K562 (cell line): ENCODE data around the gene SPRY4. TPM values are rescaled to one million over a fixed set of nuclear protein-coding genes. Genes with fewer than 3 reads are reported as not detected.

Experiments
- CXXC5 ChIP-seq: fragments of 250-450 bp; sonication (Bioruptor Pico); IDR thresholded peaks from 2 replicates; pipeline ENCODE4 v1.8.0; 2022; ENCODE audit warnings: inconsistent platforms, mild to moderate bottlenecking, moderate library complexity
- ETS2 ChIP-seq: IDR thresholded peaks from 2 replicates; pipeline ENCODE4 v1.6.1; 2016; ENCODE audit warnings: borderline replicate concordance, missing genetic modification characterization, mild to moderate bottlenecking, moderate library complexity, missing compliant biosample characterization; ENCODE audit not compliant: poor library complexity, severe bottlenecking
- PCBP2 ChIP-seq: fragments of 200-400 bp; formaldehyde crosslinking; IDR thresholded peaks from 2 replicates; pipeline ENCODE4 v1.6.1; 2018; ENCODE audit warnings: low read length, low read depth, mild to moderate bottlenecking, moderate library complexity; ENCODE audit not compliant: poor library complexity, severe bottlenecking
- SRSF7 ChIP-seq: fragments of 200-400 bp; formaldehyde crosslinking; optimal IDR thresholded peaks from 2 replicates; pipeline ENCODE3; 2017; ENCODE audit warnings: mild to moderate bottlenecking, low read depth, low read length
- TARDBP ChIP-seq: fragments of 450-650 bp; IDR thresholded peaks from 2 replicates; pipeline ENCODE4 v1.6.1; 2016
- WHSC1 ChIP-seq: IDR thresholded peaks from one replicate; pipeline ENCODE4 v1.6.1; 2012; ENCODE audit warnings: low read length, control low read depth, inconsistent platforms
- ZBED1 ChIP-seq: IDR thresholded peaks from 2 replicates; pipeline ENCODE4 v1.6.1; 2014
- ZNF41 ChIP-seq: fragments of 250-450 bp; sonication (Bioruptor Pico); conservative IDR thresholded peaks from 2 replicates; pipeline ENCODE4 v1.4.0; 2020; ENCODE audit warnings: mild to moderate bottlenecking
- ZNF444 ChIP-seq: fragments of 250-450 bp; sonication (Bioruptor Pico); IDR thresholded peaks from 2 replicates; pipeline ENCODE4 v1.4.0; 2020; ENCODE audit warnings: mild to moderate bottlenecking, moderate library complexity
- polyA plus RNA-seq, 8 experiments: library from polyadenylated mRNA; depleted of rRNA in 4 of 8; stranded (reverse) in 5 of 8; unstranded in 3 of 8; fragments of >200 nt; fragmentation: Nextera tagmentation in 2 of 8; fragmentation: Illumina TruSeq in 1 of 8; extraction: Ambion mirVana in 2 of 8; extraction: Trizol in 1 of 8; gene quantifications; 2 replicates each; pipeline versions ENCODE4 v1.2.1 to v1.2.3, GENCODE V29; 2011 to 2014; ENCODE audit warnings: inconsistent platforms in 1 of 8, missing spikeins in 1 of 8
- total RNA-seq, 7 experiments: library from RNA; depleted of rRNA in 6 of 7; stranded (reverse); fragments of >200 nt in 6 of 7; fragmentation: Illumina TruSeq in 2 of 7; extraction: Trizol in 2 of 7; gene quantifications; 2 replicates each; pipeline versions ENCODE4 v1.2.1 to v1.2.3, GENCODE V29; 2011 to 2021; ENCODE audit warnings: low replicate concordance in 1 of 7
- TF ChIP-seq, protein P1 (sequence below): fragments of 450-650 bp; conservative IDR thresholded peaks from 2 replicates; pipeline ENCODE4 v1.6.1; 2016; ENCODE audit warnings: missing genetic modification characterization, low read depth, mild to moderate bottlenecking, control low read depth, missing compliant biosample characterization
- TF ChIP-seq, protein P2 (sequence below): fragments of 250-450 bp; sonication (Bioruptor Pico); IDR thresholded peaks from 2 replicates; pipeline ENCODE4 v1.8.0; 2022; ENCODE audit warnings: moderate library complexity, mild to moderate bottlenecking, inconsistent platforms
- TF ChIP-seq, protein P3 (sequence below): fragments of 250-450 bp; sonication (Bioruptor Pico); IDR thresholded peaks from 2 replicates; pipeline ENCODE4 v1.8.0; 2021; ENCODE audit warnings: moderate library complexity, mild to moderate bottlenecking, inconsistent platforms
- TF ChIP-seq, protein P4 (sequence below): fragments of 450-650 bp; formaldehyde crosslinking; IDR thresholded peaks from 2 replicates; pipeline ENCODE4 v1.4.0; 2022; ENCODE audit warnings: mild to moderate bottlenecking, moderate library complexity
- TF ChIP-seq, protein P5 (sequence below): sonication (generic); formaldehyde crosslinking; IDR thresholded peaks from 2 replicates; pipeline ENCODE4 v1.8.0; 2022; ENCODE audit warnings: mild to moderate bottlenecking, missing genetic modification reagents

The SPRY4 gene
- total and polyA plus RNA-seq, 9 of the 15 experiments (the other 6 are each of a cell fraction or from before 2014, with no cell fraction given): 2.6 to 24.2 (median 9.5) TPM

DNA sequence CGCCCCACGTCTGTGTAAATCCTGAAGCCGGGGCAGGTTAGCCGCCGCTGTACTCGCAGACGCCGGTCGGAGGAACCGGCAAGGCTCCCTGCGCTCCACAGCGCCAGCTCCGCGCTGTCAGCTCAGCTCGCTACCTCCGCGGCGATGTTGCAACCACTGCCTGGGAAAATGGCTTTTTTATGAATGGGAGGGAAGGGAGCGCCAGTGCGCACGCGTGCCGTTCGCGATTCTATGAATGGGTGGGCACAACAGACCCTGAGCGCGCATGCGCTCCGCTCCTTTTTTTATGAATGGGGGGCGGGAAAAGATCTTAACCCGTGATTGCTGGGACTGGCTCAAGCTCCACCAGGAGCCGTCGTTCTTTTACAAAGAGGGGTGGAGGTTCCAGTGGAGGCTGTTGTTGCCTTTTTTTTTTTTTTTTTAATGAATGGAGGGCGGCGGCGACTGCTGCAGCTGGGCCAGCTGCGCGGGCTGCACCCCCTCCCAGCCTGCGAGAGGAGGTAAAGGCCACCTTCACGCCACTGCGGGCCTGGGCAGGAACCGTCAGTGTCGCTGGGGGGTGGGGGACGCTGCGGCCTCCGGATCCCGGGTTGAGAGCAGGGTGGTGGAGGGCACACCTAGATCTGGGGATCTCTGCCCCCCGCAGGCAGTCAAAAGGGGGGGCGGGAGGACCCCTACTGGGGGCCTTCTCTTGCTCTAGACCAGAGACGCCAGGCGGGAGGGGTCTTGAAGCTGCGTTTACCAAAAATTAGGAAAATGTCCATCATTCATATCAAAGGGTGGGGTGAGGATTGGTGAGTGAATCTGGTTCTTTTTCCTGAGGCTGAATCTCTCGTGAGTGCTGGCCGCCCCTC is at the start of gene SPRY4 (continued):
- TF ChIP-seq TARDBP (no peak), ZNF41 (CRISPR knock-in tag) (no peak), CXXC5 (CRISPR knock-in tag) (peak; percentile 76), WHSC1 (no peak), PCBP2 (no peak), ETS2 (tag) (no peak), ZNF444 (no peak), SRSF7 (no peak), ZBED1 (0 out of 2 replicates have a peak, but pooled peaks have one; percentile 51)
- TF ChIP-seq, protein P1, sequence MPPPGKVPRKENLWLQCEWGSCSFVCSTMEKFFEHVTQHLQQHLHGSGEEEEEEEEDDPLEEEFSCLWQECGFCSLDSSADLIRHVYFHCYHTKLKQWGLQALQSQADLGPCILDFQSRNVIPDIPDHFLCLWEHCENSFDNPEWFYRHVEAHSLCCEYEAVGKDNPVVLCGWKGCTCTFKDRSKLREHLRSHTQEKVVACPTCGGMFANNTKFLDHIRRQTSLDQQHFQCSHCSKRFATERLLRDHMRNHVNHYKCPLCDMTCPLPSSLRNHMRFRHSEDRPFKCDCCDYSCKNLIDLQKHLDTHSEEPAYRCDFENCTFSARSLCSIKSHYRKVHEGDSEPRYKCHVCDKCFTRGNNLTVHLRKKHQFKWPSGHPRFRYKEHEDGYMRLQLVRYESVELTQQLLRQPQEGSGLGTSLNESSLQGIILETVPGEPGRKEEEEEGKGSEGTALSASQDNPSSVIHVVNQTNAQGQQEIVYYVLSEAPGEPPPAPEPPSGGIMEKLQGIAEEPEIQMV (tag): no peak
- TF ChIP-seq, protein P2, sequence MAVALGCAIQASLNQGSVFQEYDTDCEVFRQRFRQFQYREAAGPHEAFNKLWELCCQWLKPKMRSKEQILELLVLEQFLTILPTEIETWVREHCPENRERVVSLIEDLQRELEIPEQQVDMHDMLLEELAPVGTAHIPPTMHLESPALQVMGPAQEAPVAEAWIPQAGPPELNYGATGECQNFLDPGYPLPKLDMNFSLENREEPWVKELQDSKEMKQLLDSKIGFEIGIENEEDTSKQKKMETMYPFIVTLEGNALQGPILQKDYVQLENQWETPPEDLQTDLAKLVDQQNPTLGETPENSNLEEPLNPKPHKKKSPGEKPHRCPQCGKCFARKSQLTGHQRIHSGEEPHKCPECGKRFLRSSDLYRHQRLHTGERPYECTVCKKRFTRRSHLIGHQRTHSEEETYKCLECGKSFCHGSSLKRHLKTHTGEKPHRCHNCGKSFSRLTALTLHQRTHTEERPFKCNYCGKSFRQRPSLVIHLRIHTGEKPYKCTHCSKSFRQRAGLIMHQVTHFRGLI (CRISPR knock-in tag): no peak
- TF ChIP-seq, protein P3, sequence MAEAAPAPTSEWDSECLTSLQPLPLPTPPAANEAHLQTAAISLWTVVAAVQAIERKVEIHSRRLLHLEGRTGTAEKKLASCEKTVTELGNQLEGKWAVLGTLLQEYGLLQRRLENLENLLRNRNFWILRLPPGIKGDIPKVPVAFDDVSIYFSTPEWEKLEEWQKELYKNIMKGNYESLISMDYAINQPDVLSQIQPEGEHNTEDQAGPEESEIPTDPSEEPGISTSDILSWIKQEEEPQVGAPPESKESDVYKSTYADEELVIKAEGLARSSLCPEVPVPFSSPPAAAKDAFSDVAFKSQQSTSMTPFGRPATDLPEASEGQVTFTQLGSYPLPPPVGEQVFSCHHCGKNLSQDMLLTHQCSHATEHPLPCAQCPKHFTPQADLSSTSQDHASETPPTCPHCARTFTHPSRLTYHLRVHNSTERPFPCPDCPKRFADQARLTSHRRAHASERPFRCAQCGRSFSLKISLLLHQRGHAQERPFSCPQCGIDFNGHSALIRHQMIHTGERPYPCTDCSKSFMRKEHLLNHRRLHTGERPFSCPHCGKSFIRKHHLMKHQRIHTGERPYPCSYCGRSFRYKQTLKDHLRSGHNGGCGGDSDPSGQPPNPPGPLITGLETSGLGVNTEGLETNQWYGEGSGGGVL: no peak
- TF ChIP-seq, protein P4, sequence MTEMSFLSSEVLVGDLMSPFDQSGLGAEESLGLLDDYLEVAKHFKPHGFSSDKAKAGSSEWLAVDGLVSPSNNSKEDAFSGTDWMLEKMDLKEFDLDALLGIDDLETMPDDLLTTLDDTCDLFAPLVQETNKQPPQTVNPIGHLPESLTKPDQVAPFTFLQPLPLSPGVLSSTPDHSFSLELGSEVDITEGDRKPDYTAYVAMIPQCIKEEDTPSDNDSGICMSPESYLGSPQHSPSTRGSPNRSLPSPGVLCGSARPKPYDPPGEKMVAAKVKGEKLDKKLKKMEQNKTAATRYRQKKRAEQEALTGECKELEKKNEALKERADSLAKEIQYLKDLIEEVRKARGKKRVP: peak; percentile 74
- TF ChIP-seq, protein P5, sequence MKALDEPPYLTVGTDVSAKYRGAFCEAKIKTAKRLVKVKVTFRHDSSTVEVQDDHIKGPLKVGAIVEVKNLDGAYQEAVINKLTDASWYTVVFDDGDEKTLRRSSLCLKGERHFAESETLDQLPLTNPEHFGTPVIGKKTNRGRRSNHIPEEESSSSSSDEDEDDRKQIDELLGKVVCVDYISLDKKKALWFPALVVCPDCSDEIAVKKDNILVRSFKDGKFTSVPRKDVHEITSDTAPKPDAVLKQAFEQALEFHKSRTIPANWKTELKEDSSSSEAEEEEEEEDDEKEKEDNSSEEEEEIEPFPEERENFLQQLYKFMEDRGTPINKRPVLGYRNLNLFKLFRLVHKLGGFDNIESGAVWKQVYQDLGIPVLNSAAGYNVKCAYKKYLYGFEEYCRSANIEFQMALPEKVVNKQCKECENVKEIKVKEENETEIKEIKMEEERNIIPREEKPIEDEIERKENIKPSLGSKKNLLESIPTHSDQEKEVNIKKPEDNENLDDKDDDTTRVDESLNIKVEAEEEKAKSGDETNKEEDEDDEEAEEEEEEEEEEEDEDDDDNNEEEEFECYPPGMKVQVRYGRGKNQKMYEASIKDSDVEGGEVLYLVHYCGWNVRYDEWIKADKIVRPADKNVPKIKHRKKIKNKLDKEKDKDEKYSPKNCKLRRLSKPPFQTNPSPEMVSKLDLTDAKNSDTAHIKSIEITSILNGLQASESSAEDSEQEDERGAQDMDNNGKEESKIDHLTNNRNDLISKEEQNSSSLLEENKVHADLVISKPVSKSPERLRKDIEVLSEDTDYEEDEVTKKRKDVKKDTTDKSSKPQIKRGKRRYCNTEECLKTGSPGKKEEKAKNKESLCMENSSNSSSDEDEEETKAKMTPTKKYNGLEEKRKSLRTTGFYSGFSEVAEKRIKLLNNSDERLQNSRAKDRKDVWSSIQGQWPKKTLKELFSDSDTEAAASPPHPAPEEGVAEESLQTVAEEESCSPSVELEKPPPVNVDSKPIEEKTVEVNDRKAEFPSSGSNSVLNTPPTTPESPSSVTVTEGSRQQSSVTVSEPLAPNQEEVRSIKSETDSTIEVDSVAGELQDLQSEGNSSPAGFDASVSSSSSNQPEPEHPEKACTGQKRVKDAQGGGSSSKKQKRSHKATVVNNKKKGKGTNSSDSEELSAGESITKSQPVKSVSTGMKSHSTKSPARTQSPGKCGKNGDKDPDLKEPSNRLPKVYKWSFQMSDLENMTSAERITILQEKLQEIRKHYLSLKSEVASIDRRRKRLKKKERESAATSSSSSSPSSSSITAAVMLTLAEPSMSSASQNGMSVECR (CRISPR knock-in tag): no peak; the same call in 1 of the 2 replicates
